ENCODE results near the gene NAT8.
"Not testable (repeated sequence)": the region's sequence is repeated elsewhere in the genome, so short reads cannot be mapped to it uniquely, and the experiment has no call there.

The NAT8 gene

GRCh38 chr2:73679951-73680571 lies 37.8 kb upstream of the NAT8 start:
- H3K4me3 ChIP-seq (IDR thresholded peaks at IDR 0.05; ENCODE audit: insufficient read depth, low read depth, low read length); H3K27ac ChIP-seq; H3K36me3 ChIP-seq (ENCODE audit: insufficient read depth); H3K27me3 ChIP-seq (ENCODE audit: insufficient read depth, low read depth); H4K20me1 ChIP-seq (ENCODE audit: insufficient read depth); H3K79me2 ChIP-seq (ENCODE audit: insufficient read depth, low read depth); H3K4me2 ChIP-seq; H2AFZ ChIP-seq (ENCODE audit: low read depth); H3K4me1 ChIP-seq (ENCODE audit: low read depth, poor library complexity, severe bottlenecking); H3K9ac ChIP-seq: not testable (repeated sequence)
- TF ChIP-seq, protein P1, sequence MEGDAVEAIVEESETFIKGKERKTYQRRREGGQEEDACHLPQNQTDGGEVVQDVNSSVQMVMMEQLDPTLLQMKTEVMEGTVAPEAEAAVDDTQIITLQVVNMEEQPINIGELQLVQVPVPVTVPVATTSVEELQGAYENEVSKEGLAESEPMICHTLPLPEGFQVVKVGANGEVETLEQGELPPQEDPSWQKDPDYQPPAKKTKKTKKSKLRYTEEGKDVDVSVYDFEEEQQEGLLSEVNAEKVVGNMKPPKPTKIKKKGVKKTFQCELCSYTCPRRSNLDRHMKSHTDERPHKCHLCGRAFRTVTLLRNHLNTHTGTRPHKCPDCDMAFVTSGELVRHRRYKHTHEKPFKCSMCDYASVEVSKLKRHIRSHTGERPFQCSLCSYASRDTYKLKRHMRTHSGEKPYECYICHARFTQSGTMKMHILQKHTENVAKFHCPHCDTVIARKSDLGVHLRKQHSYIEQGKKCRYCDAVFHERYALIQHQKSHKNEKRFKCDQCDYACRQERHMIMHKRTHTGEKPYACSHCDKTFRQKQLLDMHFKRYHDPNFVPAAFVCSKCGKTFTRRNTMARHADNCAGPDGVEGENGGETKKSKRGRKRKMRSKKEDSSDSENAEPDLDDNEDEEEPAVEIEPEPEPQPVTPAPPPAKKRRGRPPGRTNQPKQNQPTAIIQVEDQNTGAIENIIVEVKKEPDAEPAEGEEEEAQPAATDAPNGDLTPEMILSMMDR (conservative IDR thresholded peaks at IDR 0.05; ENCODE audit: low read depth, low read length), result peak; percentile 87

DNA sequence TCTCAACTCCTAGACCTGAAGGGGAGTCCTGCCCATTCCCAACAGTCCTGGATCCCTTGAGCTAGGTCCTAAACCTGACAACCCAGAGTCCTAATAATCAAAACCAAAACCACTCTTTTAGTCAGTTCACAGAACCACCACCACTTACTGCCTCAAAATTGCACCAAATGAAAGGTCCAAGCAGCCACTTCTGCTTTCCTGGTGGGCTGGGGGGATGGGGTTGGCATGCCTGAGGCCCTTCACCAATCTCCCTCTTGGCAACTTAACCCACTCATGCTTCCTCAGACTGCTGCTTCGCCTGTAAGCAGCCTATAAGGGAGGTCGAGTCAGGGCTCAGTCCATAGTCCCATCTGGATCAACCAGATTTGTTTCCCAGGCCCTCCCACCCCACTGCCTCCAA lies 37.0 kb upstream of the NAT8 start:
- not testable (repeated sequence) for H3K9ac ChIP-seq; H3K36me3 ChIP-seq (ENCODE audit: insufficient read depth); H2AFZ ChIP-seq (ENCODE audit: low read depth); H4K20me1 ChIP-seq (ENCODE audit: insufficient read depth); H3K4me2 ChIP-seq; H3K79me2 ChIP-seq (ENCODE audit: insufficient read depth, low read depth); H3K4me1 ChIP-seq (ENCODE audit: low read depth, poor library complexity, severe bottlenecking); H3K27me3 ChIP-seq (ENCODE audit: insufficient read depth, low read depth); H3K4me3 ChIP-seq (IDR thresholded peaks at IDR 0.05; ENCODE audit: insufficient read depth, low read depth, low read length); H3K27ac ChIP-seq

DNA sequence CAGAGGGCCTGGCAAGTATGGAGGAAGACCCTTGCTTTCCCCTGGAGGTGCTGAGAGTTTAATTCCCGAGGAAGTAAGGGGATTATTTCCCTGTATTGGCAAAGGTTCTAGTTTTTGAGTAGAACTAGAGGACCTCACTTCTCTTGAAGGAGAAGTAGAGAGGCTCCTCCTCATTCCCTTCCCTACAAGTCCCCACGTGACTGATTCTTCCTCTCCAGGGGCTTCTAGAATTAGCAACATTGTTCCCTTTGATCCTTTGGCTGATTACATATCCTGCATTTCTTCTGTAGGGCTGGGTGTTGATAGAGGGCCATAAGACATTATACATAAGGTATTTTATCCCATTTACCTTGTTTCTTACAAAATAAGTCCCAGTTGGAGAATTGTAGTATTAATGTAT lies 35.8 kb upstream of the NAT8 start:
- H3K36me3 ChIP-seq (ENCODE audit: insufficient read depth); H3K27me3 ChIP-seq (ENCODE audit: insufficient read depth, low read depth); H3K27ac ChIP-seq; H3K9ac ChIP-seq; H3K4me3 ChIP-seq (IDR thresholded peaks at IDR 0.05; ENCODE audit: insufficient read depth, low read depth, low read length); H3K4me2 ChIP-seq; H2AFZ ChIP-seq (ENCODE audit: low read depth); H3K79me2 ChIP-seq (ENCODE audit: insufficient read depth, low read depth); H3K4me1 ChIP-seq (ENCODE audit: low read depth, poor library complexity, severe bottlenecking); H4K20me1 ChIP-seq (ENCODE audit: insufficient read depth): not testable (repeated sequence)

DNA sequence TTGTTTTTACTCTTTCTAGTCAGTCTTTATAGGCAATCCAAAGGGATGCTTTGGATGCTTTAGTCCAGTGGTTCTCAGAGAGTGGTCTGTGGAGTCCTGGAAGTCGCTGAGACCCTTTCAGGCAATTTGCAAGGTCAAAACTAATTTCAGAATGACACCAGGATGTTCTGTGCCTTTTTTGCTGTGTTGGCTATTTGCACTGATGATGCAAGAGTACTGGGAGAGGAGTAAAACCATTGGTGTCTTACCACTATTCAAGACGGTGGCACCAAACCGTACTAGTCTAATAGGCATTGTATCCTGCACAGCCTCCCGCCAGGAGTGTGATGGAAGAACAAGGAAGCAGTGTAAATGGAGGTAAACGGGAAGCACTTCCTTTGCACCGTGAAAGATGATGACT lies 34.0 kb upstream of the NAT8 start:
- H3K4me1 ChIP-seq (ENCODE audit: low read depth, poor library complexity, severe bottlenecking); H2AFZ ChIP-seq (ENCODE audit: low read depth); H3K79me2 ChIP-seq (ENCODE audit: insufficient read depth, low read depth); H3K4me3 ChIP-seq (IDR thresholded peaks at IDR 0.05; ENCODE audit: insufficient read depth, low read depth, low read length); H3K36me3 ChIP-seq (ENCODE audit: insufficient read depth); H3K27ac ChIP-seq; H4K20me1 ChIP-seq (ENCODE audit: insufficient read depth); H3K9ac ChIP-seq; H3K4me2 ChIP-seq; H3K27me3 ChIP-seq (ENCODE audit: insufficient read depth, low read depth): not testable (repeated sequence)

- H3K27ac ChIP-seq; H3K36me3 ChIP-seq (ENCODE audit: insufficient read depth); H4K20me1 ChIP-seq (ENCODE audit: insufficient read depth); H3K9ac ChIP-seq; H3K79me2 ChIP-seq (ENCODE audit: insufficient read depth, low read depth); H2AFZ ChIP-seq (ENCODE audit: low read depth); H3K4me2 ChIP-seq; H3K27me3 ChIP-seq (ENCODE audit: insufficient read depth, low read depth); H3K4me1 ChIP-seq (ENCODE audit: low read depth, poor library complexity, severe bottlenecking); H3K4me3 ChIP-seq (IDR thresholded peaks at IDR 0.05; ENCODE audit: insufficient read depth, low read depth, low read length): not testable (repeated sequence)
Observed at GRCh38 chr2:73674696-73675157, 32.5 kb upstream of the NAT8 start.

DNA sequence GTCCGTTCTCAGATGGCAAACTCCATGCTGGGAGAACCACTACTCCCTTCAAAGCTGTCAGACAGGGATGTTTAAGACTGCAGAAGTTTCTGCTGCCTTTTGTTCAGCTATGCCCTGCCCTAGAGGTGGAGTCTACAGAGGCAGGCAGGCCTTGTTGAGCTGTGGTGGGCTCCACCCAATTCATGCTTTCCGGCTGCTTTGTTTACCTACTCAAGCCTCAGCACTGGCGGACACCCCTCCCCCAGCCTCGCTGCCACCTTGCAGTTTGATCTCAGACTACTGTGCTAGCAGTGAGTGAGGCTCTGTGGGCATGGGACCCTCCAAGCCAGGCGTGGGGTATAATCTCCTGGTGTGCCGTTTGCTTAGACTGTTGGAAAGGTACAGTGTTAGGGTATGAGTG lies 27.8 kb upstream of the NAT8 start:
- H3K27ac ChIP-seq; H3K9ac ChIP-seq; H4K20me1 ChIP-seq (ENCODE audit: insufficient read depth); H3K4me2 ChIP-seq; H3K79me2 ChIP-seq (ENCODE audit: insufficient read depth, low read depth); H3K4me3 ChIP-seq (IDR thresholded peaks at IDR 0.05; ENCODE audit: insufficient read depth, low read depth, low read length); H3K36me3 ChIP-seq (ENCODE audit: insufficient read depth); H2AFZ ChIP-seq (ENCODE audit: low read depth); H3K4me1 ChIP-seq (ENCODE audit: low read depth, poor library complexity, severe bottlenecking); H3K27me3 ChIP-seq (ENCODE audit: insufficient read depth, low read depth): not testable (repeated sequence)

DNA sequence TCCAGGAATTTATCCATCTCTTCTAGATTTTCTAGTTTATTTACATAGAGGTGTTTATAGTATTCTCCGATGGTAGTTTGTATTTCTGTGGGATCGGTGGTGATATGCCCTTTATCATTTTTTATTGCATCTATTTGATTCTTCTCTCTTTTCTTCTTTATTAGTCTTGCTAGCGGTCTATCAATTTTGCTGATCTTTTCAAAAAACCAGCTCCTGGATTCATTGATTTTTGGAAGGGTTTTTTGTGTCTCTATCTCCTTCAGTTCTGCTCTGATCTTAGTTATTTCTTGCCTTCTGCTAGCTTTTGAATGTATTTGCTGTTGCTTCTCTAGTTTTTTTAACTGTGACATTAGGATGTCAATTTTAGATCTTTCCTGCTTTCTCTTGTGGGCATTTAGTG lies 25.0 kb upstream of the NAT8 start:
- not testable (repeated sequence) for H3K4me2 ChIP-seq; H4K20me1 ChIP-seq (ENCODE audit: insufficient read depth); H3K27ac ChIP-seq

More for the DNA sequence above, 25.0 kb upstream of the NAT8 start:
- not testable (repeated sequence) for H3K79me2 ChIP-seq (ENCODE audit: insufficient read depth, low read depth); H3K27me3 ChIP-seq (ENCODE audit: insufficient read depth, low read depth); H2AFZ ChIP-seq (ENCODE audit: low read depth); H3K4me3 ChIP-seq (IDR thresholded peaks at IDR 0.05; ENCODE audit: insufficient read depth, low read depth, low read length); H3K4me1 ChIP-seq (ENCODE audit: low read depth, poor library complexity, severe bottlenecking); H3K9ac ChIP-seq; H3K36me3 ChIP-seq (ENCODE audit: insufficient read depth)
